Neural cell (in vitro differentiated cells): Measurements from ENCODE around the gene FOSL2. TPM values are rescaled to one million over a fixed set of nuclear protein-coding genes. Genes with fewer than 3 reads are reported as not detected.

Experiments
- H2AFZ ChIP-seq: fragments of 200-600, 300-800 bp; sonication (generic), shearing (Covaris generic); 2 replicates; pipeline ENCODE4 v1.6.0; 2014; ENCODE audit warnings: low read depth, mild to moderate bottlenecking, antibody characterized with exemption, low read length, moderate library complexity
- H3F3A ChIP-seq: fragments of 200-600 bp; shearing (Covaris generic); 2 replicates; pipeline ENCODE4 v1.6.1; 2016; ENCODE audit warnings: mild to moderate bottlenecking, moderate library complexity, mixed read lengths, antibody characterized with exemption, low read length; ENCODE audit not compliant: insufficient read depth, poor library complexity, severe bottlenecking
- H3K27ac ChIP-seq: fragments of 200-600, 300-800 bp; sonication (generic), shearing (Covaris generic); 2 replicates; pipeline ENCODE4 v1.5.1; 2014; ENCODE audit warnings: mild to moderate bottlenecking, low read length, moderate library complexity
- H3K27me3 ChIP-seq: fragments of 300-800, 200-600 bp; sonication (generic), shearing (Covaris generic); 2 replicates; pipeline ENCODE4 v1.6.0; 2014; ENCODE audit warnings: mild to moderate bottlenecking, low read depth, low read length, moderate library complexity; ENCODE audit not compliant: insufficient read depth
- H3K36me3 ChIP-seq: fragments of 300-800, 200-600 bp; sonication (generic), shearing (Covaris generic); 2 replicates; pipeline ENCODE4 v1.5.1; 2014; ENCODE audit warnings: mild to moderate bottlenecking, antibody characterized with exemption, low read length, moderate library complexity; ENCODE audit not compliant: insufficient read depth
- H3K4me2 ChIP-seq: fragments of 300-800, 200-600 bp; sonication (generic), shearing (Covaris generic); 2 replicates; pipeline ENCODE4 v1.6.0; 2014; ENCODE audit warnings: mild to moderate bottlenecking, low read length
- H3K4me3 ChIP-seq: fragments of 300-800, 200-600 bp; sonication (generic), shearing (Covaris generic); 2 replicates; pipeline ENCODE4 v1.5.1; 2014; ENCODE audit warnings: mild to moderate bottlenecking, low read length, moderate library complexity
- H3K79me2 ChIP-seq: fragments of 200-600 bp; shearing (Covaris generic); replicated peaks from 2 replicates; pipeline ENCODE4 v1.6.0; 2014; ENCODE audit warnings: mild to moderate bottlenecking, low read length, moderate library complexity; ENCODE audit not compliant: insufficient read depth
- H3K9ac ChIP-seq: fragments of 300-800, 200-600 bp; sonication (generic), shearing (Covaris generic); 2 replicates; pipeline ENCODE4 v1.6.1; 2016; ENCODE audit warnings: mild to moderate bottlenecking, low read length, mixed read lengths
- H3K9me2 ChIP-seq: fragments of 200-600 bp; shearing (Covaris generic); 2 replicates; pipeline ENCODE4 v1.6.1; 2016; ENCODE audit warnings: mild to moderate bottlenecking, low read length, mixed read lengths; ENCODE audit not compliant: insufficient read depth
- H3K9me3 ChIP-seq: fragments of 200-600, 300-800 bp; sonication (generic), shearing (Covaris generic); 2 replicates; pipeline ENCODE4 v1.6.1; 2016; ENCODE audit warnings: mild to moderate bottlenecking, mixed run types, low read length, moderate library complexity, mixed read lengths
- H4K20me1 ChIP-seq: fragments of 200-600 bp; shearing (Covaris generic); 2 replicates; pipeline ENCODE4 v1.6.1; 2016; ENCODE audit warnings: mild to moderate bottlenecking, mixed run types; ENCODE audit not compliant: insufficient read depth
- CTCF ChIP-seq: fragments of 450-650 bp; IDR thresholded peaks from 2 replicates; pipeline ENCODE4 v1.5.1; 2014; ENCODE audit warnings: antibody characterized with exemption, mild to moderate bottlenecking, moderate library complexity; ENCODE audit not compliant: poor library complexity, severe bottlenecking
- EP300 ChIP-seq: fragments of 450-650 bp; conservative IDR thresholded peaks from 2 replicates; pipeline ENCODE4 v1.6.1; 2014; ENCODE audit warnings: antibody characterized with exemption, mild to moderate bottlenecking, moderate library complexity; ENCODE audit not compliant: poor library complexity, severe bottlenecking
- EZH2 ChIP-seq: fragments of 200-600, 300-800 bp; shearing (Covaris generic), sonication (generic); IDR thresholded peaks from 2 replicates; pipeline ENCODE4 v1.6.1; 2014; ENCODE audit warnings: antibody characterized with exemption, low read length, borderline replicate concordance, mild to moderate bottlenecking; ENCODE audit not compliant: insufficient read depth, poor library complexity, severe bottlenecking
- MXI1 ChIP-seq: fragments of 450-650 bp; conservative IDR thresholded peaks from 2 replicates; pipeline ENCODE4 v1.6.1; 2014; ENCODE audit warnings: antibody characterized with exemption, mild to moderate bottlenecking; ENCODE audit not compliant: poor library complexity, severe bottlenecking
- POLR2AphosphoS5 ChIP-seq: IDR thresholded peaks from 2 replicates; pipeline ENCODE4 v1.6.1; 2012
- RAD21 ChIP-seq: fragments of 450-650 bp; conservative IDR thresholded peaks from 2 replicates; pipeline ENCODE4 v1.6.1; 2014; ENCODE audit warnings: antibody characterized with exemption, mild to moderate bottlenecking, moderate library complexity
- REST ChIP-seq: IDR thresholded peaks from 2 replicates; pipeline ENCODE4 v1.6.1; 2012; ENCODE audit warnings: borderline replicate concordance
- SMC3 ChIP-seq: fragments of 450-650 bp; conservative IDR thresholded peaks from 2 replicates; pipeline ENCODE4 v1.6.1; 2014; ENCODE audit warnings: antibody characterized with exemption, mild to moderate bottlenecking, moderate library complexity; ENCODE audit not compliant: poor library complexity
- TAF1 ChIP-seq: IDR thresholded peaks from 2 replicates; pipeline ENCODE4 v1.6.1; 2012; ENCODE audit warnings: low read depth
- polyA plus RNA-seq: library from polyadenylated mRNA; depleted of rRNA; stranded (reverse); fragments of >200 nt; gene quantifications from 2 replicates; pipeline ENCODE4 v1.2.3, GENCODE V29; 2014

Gene FOSL2
- polyA plus RNA-seq, 1 donor from 2014 or later = 2.8 TPM

- Histone ChIP-seq H2AFZ (no peak overlapping the region), H3K9me2 (no peaks in the 10 kb centered on the region), H3K36me3 (no peaks in the 10 kb centered on the region), H3K4me3 (no peak overlapping the region), H3K4me2 (no peak overlapping the region), H3K27me3 (no peaks in the 10 kb centered on the region), H4K20me1 (no peaks in the 10 kb centered on the region), H3K79me2 (no peaks in the 10 kb centered on the region), H3K27ac (no peak overlapping the region), H3K9ac (no peak overlapping the region), H3K9me3 (no peaks in the 10 kb centered on the region), H3F3A (no peaks in the 10 kb centered on the region)
- TF ChIP-seq RAD21 = no peak
- no peak for TF ChIP-seq SMC3
- TF ChIP-seq CTCF = no peak
- no peak for TF ChIP-seq REST
- no peak for TF ChIP-seq EZH2
- no peak for TF ChIP-seq EP300
- no peak for TF ChIP-seq TAF1
- TF ChIP-seq POLR2AphosphoS5 = no peak
- no peak for TF ChIP-seq MXI1
Observed at GRCh38 chr2:28454016-28454930, 61.6 kb downstream of the FOSL2 start.

- H3F3A ChIP-seq = no peaks in the 10 kb centered on the region
- no peak overlapping the region for H3K27ac ChIP-seq
- no peaks in the 10 kb centered on the region for H3K36me3 ChIP-seq
- no peak overlapping the region for H3K9ac ChIP-seq
- TF ChIP-seq CTCF = no peak
- no peak for TF ChIP-seq EP300
- TF ChIP-seq RAD21 = no peak
- TF ChIP-seq TAF1 = no peak
- no peak for TF ChIP-seq SMC3
- TF ChIP-seq REST = no peak
- TF ChIP-seq EZH2 = no peak
- no peak for TF ChIP-seq MXI1
- TF ChIP-seq POLR2AphosphoS5 = no peak
- H3K4me2 ChIP-seq = no peak overlapping the region
- no peaks in the 10 kb centered on the region for H3K27me3 ChIP-seq
- H3K9me2 ChIP-seq = no peaks in the 10 kb centered on the region
- no peaks in the 10 kb centered on the region for H3K79me2 ChIP-seq
- H4K20me1 ChIP-seq = no peaks in the 10 kb centered on the region
- H2AFZ ChIP-seq = no peak overlapping the region
- no peaks in the 10 kb centered on the region for H3K9me3 ChIP-seq
- H3K4me3 ChIP-seq = no peak overlapping the region
Observed at GRCh38 chr2:28457237-28457636, 64.6 kb downstream of the FOSL2 start.
